NCI-H526 (cell line): Measurements from ENCODE around the gene GPR162.

Source experiments
- DNase-seq, 2 experiments: peaks; one replicate each; lab custom pipeline; 2025; lab: John Stamatoyannopoulos, UW

GPR162 gene

DNA sequence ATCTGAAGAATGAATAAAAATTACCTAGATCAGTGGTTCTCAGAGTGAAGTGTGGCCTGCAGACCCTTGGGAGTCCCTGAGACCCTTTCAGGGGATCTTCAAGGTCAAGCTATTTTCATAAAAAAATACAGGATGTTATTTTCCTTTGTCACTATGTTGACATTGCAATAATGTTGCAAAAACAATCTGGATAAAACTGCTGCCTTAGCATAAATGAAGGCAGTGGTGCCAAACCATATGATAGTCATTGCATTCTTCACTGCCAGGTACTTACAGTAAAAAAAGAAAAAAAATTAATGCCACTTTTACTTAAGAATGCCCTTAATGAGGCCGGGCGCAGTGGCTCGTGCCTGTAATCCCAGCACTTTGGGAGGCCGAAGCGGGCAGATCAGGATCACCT is 34.3 kb upstream of the GPR162 start:
- no peak for DNase-seq

DNA sequence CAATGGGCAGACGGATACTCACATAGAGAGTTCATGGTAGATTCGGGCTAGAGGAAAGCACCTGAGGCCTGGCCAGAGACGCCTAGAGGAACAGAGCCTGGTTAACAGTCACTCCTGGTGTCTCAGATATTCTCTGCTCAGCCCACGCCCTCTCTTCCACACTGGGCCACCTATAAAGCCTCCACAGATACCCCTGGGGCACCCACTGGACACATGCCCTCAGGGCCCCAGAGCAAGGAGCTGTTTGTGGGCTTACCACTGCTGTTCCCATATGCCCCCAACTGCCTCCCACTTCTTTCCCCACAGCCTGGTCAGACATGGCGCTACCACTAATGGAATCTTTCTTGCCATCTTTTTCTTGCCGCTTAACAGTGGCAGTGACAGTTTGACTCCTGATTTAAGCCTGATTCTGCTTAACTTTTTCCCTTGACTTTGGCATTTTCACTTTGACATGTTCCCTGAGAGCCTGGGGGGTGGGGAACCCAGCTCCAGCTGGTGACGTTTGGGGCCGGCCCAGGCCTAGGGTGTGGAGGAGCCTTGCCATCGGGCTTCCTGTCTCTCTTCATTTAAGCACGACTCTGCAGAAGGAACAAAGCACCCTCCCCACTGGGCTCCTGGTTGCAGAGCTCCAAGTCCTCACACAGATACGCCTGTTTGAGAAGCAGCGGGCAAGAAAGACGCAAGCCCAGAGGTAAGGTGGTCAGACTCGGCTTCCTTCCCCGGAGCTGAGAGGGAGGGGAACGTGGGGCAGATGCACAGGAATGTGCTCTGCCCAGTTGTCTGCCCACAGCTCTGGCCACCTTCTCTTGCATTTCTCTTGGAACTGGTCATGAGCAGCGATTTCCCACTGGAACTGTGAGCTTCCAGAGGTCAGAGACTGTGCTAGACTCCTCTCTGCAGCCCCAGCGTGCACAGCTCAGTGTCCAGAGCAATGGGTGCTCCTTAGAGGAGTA is 32.4 kb upstream of the GPR162 start, which contains the start of gene CD4:
CD4 (plus strand) TSS at position 557 of the 953 bp plus-strand sequence. CDS start 10,611 bp downstream, outside the sequence.
- no peak for DNase-seq

DNA sequence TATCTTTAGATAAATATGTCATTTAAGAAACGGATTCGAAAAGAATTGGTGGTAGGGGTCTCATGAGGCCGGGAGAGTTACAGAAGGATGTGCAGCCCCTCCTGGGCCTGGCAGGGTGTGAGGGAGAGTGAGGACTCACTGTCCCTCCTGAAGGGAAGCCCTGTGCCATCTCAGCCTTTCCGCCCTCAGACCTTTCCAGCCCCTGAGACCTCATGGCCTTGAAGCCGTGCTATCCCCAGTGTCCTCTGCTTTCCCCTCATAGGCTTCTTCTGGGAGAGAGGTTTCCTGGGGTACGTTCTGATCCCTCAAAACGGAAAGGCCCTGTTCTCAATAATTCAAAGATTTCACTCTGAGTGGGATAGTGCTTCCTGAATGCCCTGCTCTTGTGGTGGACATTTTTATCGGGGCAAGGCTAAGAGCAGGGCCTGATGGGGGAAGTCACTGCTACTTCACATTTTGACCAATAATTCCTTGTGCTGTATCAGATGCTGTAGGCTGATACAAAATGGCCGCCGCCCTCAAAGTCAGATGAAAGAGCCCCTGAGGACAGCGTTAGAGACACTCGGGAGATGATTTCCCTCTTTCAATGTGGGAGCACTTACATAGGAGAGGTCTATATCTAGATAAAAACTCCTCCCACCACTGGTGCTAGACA is 31.0 kb upstream of the GPR162 start:
- DNase-seq = no peak

DNA sequence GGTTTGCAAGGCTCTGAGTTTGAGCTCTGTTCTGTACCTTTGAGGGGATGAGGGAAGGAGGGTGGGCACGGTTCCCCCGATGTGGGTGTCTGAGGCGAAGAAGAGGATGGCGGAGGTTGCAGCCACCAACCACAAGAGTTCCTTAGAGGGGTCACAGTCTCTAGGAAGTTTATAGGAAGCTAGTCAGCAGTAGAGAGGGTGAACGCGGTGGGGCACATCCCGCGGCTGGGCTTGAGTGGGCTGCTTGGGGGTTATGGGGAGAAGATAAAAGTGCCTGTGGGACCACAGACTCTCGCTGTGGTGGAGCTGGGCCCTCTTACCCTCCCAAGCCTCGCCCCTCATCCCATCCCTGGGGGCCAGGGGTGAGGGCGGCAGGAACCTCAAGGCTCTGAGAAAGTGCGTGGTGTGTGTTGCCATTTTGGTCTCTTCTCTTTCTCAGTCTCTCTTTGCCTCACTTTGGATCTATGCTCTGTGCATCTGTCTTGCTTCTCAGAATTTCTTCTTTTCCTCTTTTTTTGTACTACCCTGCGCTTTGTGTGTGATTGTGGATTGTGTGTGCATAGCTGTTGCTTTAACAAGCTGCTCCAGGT is 29.6 kb upstream of the GPR162 start:
- no peak for DNase-seq

DNA sequence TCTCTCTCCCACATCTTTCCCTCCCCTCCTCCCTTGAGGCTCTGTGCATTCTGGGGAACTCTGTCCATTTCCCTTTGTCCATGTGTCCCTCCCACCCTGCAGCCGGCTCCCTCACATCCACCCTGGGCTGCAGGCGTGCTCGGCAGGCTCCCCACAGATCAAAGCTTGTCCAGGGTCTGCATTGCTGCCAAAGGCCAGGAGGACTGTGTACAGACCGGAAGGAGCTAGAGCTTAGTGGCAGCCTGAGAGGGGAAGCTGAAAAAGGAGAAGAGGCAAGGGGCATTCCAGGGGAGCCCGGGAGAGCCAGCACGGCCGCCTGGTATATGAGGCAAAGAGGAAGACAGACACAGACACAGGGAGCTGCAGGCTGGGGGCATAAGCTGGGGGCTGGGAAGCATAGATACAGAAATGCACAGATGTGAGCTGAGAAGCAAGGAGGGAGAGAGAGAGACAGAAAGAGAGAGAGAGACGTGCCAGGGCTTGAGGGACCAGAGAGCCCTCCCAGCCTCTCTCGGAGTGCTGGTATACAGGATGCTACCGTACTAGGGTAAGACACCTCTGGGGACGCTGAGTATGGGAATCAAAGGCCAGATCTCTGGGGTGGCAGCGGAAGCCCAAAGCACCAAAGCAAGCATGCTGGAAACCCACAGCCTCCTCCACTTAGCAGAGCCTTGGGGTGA is 29.0 kb upstream of the GPR162 start:
- no peak for DNase-seq

DNA sequence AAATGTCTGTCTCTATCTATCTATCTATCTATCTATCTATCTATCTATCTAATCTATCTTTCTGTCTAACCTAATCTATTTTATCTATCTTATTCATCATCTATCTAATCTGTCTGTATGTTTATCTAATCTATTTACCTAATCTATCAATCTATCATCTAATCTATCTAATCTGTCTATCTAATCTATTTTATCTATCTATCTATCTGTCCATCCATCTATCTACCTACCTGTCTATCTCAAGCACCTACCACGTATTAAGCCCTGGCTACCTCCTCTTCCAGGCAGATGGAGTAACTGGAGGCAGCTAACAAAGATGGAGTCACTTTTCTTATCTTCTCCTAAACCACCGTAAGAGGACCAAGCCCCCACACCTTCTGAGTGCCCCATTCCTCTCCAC is 26.5 kb upstream of the GPR162 start:
- no peak for DNase-seq

DNA sequence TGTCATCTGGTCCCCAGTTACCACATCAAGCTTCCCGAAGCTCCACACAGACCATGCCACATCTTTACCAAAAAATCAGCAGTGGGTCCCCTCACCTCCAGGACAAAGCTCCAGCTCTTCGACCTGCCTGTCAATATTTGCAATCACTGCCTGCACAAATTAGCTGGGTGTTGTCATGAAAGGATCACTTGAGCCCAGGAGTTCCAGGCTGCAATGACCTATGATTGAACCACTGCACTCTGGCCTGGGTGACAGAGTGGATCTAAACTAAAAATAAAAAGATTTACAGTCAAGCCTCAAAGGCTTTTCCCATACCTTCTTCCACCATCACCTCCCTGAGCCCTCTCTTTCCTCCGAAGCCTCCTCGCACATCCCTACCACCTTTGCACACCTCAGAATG is 25.0 kb upstream of the GPR162 start:
- DNase-seq = no peak

DNA sequence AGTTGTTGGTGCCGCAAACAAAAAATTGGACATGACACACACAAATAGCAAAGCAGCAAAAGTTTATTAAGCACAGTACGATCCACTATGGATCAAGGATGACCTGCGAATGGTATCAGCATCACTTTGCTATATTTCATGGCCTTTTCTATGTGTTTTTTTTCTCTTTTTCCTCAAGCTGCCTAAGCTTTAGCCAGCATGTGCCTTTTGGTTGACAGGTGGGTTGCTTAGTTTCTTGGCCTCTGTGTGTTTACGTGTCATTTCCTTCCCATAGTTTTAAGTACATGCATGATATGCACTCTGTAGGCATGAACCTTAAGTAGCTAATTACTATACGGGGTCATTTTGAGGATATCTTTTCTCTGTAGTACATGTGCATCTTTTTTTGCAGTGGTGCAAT is 22.5 kb upstream of the GPR162 start:
- DNase-seq = no peak

DNA sequence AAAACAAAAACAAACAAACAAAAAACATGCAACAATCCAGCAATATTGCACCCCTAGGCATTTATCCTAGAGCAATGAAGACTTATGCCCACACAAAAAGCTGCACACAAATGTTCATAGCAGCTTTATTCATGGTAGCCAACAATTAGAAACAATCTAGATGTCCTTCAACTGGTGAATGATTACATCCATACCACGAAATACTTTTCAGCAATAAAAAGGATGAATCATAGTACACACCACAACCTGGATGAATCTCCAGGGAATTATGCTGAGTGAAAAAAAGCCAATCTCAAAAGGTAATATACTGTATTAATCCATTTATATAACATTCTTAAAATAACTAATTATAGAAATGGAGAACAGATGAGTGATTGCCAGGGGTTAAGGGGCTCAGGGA is 14.5 kb upstream of the GPR162 start:
- DNase-seq = no peak

DNA sequence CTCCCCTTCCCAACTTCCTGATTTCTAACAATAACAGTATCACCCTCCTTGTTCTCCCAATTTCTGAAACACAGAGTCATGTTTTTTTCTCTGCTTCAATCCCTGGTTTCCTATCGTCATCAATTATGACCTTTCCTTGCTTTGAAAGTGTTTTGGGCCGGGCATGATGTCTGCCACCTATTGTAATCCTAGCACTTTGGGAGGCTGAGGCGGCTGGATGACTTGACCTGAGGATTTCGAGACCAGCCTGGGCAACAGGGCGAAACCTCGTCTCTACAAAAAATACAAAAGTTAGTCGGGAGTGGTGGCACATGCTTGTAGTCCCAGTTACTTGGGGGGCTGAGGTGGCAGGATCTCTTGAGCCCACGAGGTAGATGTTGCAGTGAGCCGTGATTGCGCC is 12.6 kb upstream of the GPR162 start:
- DNase-seq = no peak

DNA sequence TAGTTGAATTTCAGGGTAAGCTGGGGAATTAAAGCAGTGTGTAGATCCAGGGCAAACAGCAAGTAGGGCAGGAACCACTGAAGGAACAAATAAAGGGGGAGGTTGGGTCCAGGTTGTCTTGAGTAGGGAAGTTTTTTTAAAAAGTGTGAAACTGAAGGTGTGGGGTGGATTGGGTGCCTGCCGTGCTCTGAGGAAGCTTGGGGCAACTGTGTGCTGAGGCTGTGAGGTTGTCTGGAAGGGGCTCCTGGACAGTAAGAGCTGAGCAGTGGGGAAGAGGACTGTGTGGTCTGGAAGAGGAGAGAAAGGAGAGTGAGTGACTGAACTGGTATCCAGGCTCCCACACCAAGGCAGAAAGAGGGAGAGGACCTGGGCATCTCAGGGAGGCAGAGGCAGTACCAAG is 10.9 kb upstream of the GPR162 start:
- DNase-seq = no peak

DNA sequence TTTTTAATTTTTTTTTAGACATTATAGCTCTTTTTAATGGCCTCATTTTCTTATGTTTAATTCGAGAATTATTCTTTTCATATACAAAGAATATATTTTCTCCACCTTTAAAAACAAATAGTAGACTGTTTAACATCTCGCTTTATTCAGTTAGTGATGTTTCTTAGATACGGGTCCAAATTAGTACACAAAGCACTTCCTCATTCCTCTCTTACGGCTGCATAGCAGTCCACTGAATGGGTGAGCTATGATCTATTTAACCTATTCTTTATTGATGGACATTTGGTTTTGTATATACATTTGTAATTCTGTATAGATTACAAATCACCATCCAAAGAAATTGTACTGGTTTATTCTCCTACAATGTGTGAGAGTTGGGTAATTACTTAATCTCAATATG is 8.3 kb upstream of the GPR162 start:
- DNase-seq = no peak

DNA sequence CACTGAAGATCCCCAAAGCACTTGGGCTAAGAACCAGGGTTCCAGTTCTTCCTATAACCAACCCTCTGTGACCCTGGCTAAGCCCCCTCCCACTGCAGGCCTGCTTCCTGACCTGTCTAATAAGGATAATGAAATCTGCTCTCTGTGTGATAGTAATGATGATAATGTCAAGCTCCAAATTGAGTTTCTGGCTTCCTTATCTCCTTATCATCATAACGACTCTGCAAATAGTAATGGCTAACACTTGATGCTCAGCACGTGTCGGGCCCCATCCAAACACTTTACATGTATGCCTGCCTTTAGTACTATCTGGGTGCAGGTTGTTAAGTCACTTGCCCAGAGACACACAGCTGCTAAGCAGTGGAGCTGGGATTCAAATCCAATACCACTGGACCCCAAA is 5.0 kb upstream of the GPR162 start:
- no peak for DNase-seq

DNA sequence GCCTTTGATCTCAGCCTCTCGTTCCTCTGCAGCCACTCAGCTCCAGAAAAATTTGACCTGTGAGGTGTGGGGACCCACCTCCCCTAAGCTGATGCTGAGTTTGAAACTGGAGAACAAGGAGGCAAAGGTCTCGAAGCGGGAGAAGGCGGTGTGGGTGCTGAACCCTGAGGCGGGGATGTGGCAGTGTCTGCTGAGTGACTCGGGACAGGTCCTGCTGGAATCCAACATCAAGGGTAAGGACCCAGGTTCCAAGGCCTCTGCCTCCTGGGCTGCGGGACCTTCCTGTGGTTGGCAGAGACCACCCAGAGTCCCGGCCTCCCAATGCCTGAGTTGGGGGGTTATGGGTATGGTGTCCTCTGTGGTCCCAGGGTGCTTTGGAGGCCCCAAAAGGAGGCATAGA is 4.5 kb upstream of the GPR162 start:
- DNase-seq = no peak

DNA sequence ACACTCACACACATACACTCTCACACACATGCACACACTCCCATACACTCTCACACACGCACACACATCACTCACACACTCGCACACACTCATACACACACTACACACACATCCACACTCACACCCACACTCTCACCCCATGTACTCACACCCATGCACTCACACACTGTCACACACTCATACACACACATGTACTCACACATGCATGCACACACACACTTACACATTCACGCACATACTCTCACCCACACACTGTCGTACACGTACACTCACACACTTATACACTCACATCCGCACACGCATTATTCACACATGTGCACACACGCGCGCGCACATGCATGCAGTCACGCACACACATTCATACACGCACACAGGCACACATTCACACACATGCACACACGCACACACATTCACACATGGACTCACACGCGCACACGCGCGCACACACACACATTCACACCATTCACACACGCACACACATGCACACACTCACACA is 3.9 kb upstream of the GPR162 start:
- DNase-seq = no peak

DNA sequence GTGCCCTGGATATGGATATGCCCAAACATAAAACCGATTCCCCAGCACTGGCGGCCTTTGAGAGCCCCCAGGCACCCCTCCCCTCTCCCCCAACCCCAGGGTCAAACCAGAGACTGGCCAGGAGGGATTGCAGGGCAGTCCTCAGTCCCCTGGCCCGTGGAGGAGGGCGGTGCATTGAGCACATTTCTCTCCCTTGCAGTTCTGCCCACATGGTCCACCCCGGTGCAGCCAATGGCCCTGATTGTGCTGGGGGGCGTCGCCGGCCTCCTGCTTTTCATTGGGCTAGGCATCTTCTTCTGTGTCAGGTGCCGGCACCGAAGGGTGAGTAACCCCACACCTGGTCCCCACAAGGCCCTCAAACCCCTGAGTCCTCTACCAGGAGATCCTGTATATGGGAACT is 3.4 kb upstream of the GPR162 start:
- DNase-seq = no peak

DNA sequence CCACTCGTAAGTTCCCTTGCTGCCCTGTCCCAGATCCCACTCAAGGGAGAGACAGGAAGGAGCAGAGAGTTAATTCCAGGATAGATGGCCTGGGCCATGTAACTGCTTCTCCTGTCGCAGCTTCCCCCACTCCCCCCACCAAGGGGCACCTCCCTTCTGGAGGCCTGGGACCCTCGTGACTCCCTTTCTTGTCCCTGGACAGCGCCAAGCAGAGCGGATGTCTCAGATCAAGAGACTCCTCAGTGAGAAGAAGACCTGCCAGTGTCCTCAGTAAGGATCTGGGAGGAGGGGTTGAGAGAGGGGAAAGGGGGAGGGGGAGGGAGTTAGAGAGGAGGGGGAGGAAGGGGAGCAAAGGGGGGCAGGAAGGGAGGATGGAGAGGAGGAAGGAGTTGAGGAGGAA is 3.0 kb upstream of the GPR162 start:
- no peak for DNase-seq

DNA sequence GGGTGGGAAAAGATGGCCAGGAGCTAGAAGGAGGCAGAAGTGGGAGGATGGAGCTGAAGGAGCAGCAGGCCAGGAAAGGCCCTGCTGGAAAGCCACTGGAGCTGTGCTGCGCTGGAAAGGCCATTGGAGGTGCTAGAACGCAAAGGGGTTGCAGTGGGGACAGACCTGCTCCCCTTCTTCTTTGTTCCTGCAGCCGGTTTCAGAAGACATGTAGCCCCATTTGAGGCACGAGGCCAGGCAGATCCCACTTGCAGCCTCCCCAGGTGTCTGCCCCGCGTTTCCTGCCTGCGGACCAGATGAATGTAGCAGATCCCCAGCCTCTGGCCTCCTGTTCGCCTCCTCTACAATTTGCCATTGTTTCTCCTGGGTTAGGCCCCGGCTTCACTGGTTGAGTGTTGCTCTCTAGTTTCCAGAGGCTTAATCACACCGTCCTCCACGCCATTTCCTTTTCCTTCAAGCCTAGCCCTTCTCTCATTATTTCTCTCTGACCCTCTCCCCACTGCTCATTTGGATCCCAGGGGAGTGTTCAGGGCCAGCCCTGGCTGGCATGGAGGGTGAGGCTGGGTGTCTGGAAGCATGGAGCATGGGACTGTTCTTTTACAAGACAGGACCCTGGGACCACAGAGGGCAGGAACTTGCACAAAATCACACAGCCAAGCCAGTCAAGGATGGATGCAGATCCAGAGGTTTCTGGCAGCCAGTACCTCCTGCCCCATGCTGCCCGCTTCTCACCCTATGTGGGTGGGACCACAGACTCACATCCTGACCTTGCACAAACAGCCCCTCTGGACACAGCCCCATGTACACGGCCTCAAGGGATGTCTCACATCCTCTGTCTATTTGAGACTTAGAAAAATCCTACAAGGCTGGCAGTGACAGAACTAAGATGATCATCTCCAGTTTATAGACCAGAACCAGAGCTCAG is 2.3 kb upstream of the GPR162 start:
- DNase-seq = no peak

DNA sequence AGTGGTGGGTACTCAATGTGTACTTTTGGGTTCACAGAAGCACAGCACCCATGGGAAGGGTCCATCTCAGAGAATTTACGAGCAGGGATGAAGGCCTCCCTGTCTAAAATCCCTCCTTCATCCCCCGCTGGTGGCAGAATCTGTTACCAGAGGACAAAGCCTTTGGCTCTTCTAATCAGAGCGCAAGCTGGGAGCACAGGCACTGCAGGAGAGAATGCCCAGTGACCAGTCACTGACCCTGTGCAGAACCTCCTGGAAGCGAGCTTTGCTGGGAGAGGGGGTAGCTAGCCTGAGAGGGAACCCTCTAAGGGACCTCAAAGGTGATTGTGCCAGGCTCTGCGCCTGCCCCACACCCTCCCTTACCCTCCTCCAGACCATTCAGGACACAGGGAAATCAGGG is 1.5 kb upstream of the GPR162 start:
- no peak for DNase-seq

DNA sequence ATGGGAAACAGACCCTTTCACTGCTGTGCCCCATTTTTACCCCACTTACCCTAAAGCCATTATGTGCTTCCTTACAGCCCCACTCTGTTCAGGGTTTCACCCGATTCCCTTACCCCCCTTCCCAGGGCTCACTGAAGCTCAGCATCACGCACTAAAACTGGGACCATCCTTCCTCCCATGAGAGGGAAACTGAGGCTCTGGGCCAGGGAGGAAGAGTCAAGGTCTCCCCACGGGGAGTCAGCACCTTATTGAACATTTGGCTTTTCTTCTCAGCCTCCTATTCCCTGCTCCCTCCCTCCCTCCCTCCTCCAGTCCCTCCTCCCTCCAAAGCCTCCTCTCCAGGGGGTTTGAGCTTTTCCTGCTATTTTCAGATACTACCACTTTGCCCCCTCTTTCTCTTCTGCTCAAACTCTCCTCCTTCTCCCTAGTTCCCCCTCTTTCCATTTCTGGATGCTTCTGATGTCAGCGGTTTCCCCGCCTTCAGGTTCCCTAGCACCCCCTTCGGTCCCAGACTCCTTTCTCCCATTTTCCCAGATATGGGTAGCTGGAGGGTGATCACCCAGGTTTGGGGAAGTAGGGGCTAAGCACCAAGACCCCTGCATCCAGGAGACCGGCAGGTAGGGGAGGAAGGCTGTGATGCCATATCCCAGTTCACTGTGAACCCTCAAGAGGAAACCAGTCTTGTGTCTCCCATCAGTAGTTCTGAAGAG is 960 bp downstream of the GPR162 start:
- no peak for DNase-seq
